ENCODE measurements around the gene NPNT. TPM values are rescaled to one million over a fixed set of nuclear protein-coding genes. Genes with fewer than 3 reads are reported as not detected.

Gene NPNT
- total RNA-seq, 6 donors from 2014 or later: 161 to 339 (median 262) TPM

DNA sequence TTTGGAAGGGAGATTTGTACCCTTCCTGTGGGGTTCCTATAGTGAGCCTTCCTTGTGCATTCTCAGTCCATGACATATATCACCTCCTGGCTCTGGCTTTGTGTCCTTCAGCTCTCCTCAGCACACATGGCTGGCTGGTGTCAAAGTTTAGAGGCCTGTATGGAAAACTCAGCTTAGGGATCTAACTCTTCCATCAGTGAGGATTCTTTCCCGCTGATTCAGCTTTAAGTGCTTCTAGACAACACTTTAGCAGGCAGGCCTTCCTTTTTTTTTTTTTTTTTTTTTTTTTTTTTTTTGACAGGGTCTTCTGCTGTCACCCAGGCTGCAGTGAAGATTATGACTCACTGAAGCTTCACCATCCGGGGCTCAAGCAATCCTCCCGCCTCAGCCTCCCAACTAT, 84.2 kb downstream of the NPNT start:
- DNase-seq (no peak), ATAC-seq (ENCODE audit: low FRiP score in 2 of 2) (no peak)
- H3K4me1 ChIP-seq: no peaks in the 10 kb centered on the region
- H3K27ac ChIP-seq: no peak overlapping the region
- H3K4me3 ChIP-seq: no peak overlapping the region
- peaks cover 0 to under 1% (median 0%) of the 10 kb centered on the region in 4 donors for H3K9me3 ChIP-seq
- WGBS, 2 donors: 94 to 100% methylated on average over 3 of the region's 3 CpGs
- TF ChIP-seq POLR2AphosphoS5 (IDR thresholded peaks at IDR 0.05) (no peak), EP300 (IDR thresholded peaks at IDR 0.05) (no peak), POLR2A (IDR thresholded peaks at IDR 0.05) (no peak)
- TF ChIP-seq, protein P1, sequence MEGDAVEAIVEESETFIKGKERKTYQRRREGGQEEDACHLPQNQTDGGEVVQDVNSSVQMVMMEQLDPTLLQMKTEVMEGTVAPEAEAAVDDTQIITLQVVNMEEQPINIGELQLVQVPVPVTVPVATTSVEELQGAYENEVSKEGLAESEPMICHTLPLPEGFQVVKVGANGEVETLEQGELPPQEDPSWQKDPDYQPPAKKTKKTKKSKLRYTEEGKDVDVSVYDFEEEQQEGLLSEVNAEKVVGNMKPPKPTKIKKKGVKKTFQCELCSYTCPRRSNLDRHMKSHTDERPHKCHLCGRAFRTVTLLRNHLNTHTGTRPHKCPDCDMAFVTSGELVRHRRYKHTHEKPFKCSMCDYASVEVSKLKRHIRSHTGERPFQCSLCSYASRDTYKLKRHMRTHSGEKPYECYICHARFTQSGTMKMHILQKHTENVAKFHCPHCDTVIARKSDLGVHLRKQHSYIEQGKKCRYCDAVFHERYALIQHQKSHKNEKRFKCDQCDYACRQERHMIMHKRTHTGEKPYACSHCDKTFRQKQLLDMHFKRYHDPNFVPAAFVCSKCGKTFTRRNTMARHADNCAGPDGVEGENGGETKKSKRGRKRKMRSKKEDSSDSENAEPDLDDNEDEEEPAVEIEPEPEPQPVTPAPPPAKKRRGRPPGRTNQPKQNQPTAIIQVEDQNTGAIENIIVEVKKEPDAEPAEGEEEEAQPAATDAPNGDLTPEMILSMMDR (IDR thresholded peaks at IDR 0.05): no peak
- no peaks in the 10 kb centered on the region for H3K27me3 ChIP-seq
- H3K36me3 ChIP-seq: no peaks in the 10 kb centered on the region

DNA sequence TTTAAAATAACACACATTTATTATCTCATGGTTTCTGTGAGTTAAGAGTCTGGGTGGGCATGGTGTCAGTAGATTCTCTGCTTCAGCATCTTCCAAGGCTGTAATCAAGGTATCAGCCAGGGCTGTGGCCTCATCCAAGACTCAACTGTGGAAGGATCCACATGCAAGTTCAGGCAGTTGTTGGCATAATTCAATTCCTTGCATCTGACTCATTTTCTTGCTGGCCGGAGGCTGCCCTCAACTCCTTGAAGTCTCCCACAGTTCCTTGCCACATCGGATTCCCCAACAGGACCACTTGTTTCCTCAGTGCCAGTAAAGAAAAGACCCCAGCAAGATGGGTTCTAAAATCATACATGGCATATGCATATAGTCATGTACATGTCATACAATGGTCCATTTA, 93.4 kb downstream of the NPNT start:
- Histone ChIP-seq H3K36me3 (no peaks in the 10 kb centered on the region), H3K4me3 (no peak overlapping the region), H3K9me3 (peaks cover 0 to 9% (median 0%) of the 10 kb centered on the region in 4 donors), H3K4me1 (peaks cover 0 to 12% (median 4%) of the 10 kb centered on the region in 4 donors), H3K27me3 (no peaks in the 10 kb centered on the region), H3K27ac (no peak overlapping the region)
- no peak for ATAC-seq (ENCODE audit: low FRiP score in 2 of 2)
- TF ChIP-seq POLR2AphosphoS5 (IDR thresholded peaks at IDR 0.05) (no peak), EP300 (IDR thresholded peaks at IDR 0.05) (no peak), POLR2A (IDR thresholded peaks at IDR 0.05) (no peak)
- TF ChIP-seq, protein P1 (IDR thresholded peaks at IDR 0.05): no peak
- 81 to 86% methylated on average over 2 of the region's 2 CpGs for WGBS, 2 donors
- DNase-seq: no peak

DNA sequence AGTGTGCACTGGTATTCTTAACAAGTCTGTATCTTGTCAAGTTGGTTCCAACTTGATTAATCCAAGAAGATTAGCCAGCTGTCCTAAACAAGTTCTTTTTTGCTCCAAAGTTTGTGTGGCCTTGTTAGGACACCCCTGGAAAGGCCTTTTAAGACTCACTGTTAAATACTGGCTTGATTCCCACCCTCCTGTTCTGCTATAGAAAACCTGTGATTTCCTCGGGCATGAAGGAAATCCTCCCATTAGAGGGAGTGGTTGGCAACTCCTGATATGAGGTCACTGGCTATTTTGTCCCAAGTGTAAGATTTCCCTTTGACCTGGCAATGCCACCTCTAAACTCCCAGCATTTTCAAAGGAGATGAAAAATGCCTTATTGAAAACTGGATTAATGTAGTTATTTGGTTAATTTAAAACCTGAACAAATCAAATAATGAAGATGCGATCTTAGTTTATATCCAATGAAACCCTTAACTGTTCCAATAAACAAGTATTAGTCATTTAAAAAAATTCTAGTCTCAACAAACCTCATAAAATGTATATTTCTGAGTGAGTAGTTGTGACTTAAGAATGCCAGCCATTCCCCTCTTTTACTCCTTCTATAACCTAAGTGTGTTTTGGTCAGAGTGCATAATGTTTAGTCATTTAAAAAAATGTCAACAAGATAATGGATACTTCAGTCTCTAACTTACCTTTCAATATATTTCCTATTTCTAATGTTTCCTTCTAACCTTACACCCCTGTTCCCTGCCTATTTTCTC, 94.4 kb downstream of the NPNT start:
- peaks cover 0 to 12% (median 4%) of the 10 kb centered on the region in 4 donors for H3K4me1 ChIP-seq
- no peaks in the 10 kb centered on the region for H3K36me3 ChIP-seq
- no peak for DNase-seq
- no peaks in the 10 kb centered on the region for H3K27me3 ChIP-seq
- 56 to 64% methylated on average over 2 of the region's 2 CpGs for WGBS, 2 donors
- peaks cover 0 to 6% (median 0%) of the 10 kb centered on the region in 4 donors for H3K9me3 ChIP-seq
- TF ChIP-seq POLR2AphosphoS5 (IDR thresholded peaks at IDR 0.05) (no peak), POLR2A (IDR thresholded peaks at IDR 0.05) (no peak), EP300 (IDR thresholded peaks at IDR 0.05) (no peak)
- TF ChIP-seq, protein P1 (IDR thresholded peaks at IDR 0.05): no peak
- H3K4me3 ChIP-seq: no peak overlapping the region
- ATAC-seq (ENCODE audit: low FRiP score in 2 of 2): no peak
- H3K27ac ChIP-seq: peak overlapping the region; percentile 30 to 80 (median 62)

DNA sequence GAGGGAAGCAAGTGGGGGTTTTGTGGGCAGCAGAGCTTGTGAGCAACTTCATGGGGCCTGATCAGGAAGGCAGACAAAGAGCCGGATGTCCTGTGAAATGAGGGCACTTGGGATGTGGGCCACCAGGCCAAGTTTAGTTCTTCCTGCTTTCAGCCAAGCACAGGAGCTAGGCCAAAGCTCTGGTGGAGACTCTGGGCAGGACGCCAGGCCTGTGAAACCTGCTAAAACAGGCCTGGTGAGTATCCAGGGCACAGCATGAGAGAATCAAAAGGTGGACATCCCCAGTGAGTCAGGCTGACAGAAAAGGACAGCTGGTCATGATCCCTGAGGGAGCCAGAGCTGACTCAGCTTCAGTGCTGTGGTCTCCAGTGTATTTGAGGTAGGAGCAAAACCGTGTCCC, 95.7 kb downstream of the NPNT start:
- TF ChIP-seq POLR2A (IDR thresholded peaks at IDR 0.05): no peak
- peak; percentile 41 to 44 for TF ChIP-seq POLR2AphosphoS5 (IDR thresholded peaks at IDR 0.05)
- peak overlapping the region; percentile 30 to 80 (median 62) for H3K27ac ChIP-seq

DNA sequence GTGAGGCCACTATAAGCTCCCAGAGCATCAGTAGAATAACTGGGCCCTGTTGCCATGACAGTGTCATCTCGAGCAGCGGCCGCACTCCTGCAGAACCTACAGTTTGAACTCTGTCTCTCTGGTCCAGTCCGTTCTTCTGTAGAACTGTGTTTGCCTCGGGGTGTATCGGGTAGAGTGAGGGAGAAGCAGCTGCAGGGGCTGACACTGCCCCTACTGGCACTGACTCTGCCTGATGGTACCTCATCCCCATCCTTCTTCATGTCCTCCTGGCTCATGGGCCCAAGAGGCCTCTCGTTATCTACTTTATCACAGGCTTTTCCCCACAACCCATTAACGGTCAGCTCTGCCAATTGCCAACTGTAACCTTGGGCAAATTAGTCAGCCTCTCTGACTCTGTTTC, 96.5 kb downstream of the NPNT start:
- H3K27ac ChIP-seq: peak overlapping the region in 2 of 4 donors; percentile 62 to 80

More for the DNA sequence above, 95.7 kb downstream of the NPNT start:
- peak; percentile 39 to 76 for ATAC-seq (ENCODE audit: low FRiP score in 2 of 2)
- no peaks in the 10 kb centered on the region for H3K36me3 ChIP-seq
- H3K27me3 ChIP-seq: no peaks in the 10 kb centered on the region
- 58 to 60% methylated on average over 3 of the region's 3 CpGs for WGBS, 2 donors
- DNase-seq: peak in 1 of 2 donors; percentile 58
- peaks cover 0 to 12% (median 4%) of the 10 kb centered on the region in 4 donors for H3K4me1 ChIP-seq
- H3K4me3 ChIP-seq: no peak overlapping the region
- H3K9me3 ChIP-seq: peaks cover 0 to 3% (median 0%) of the 10 kb centered on the region in 4 donors

More for the DNA sequence above, 96.5 kb downstream of the NPNT start:
- no peak for DNase-seq
- no peaks in the 10 kb centered on the region for H3K36me3 ChIP-seq
- H3K9me3 ChIP-seq: peaks cover 0 to 3% (median 0%) of the 10 kb centered on the region in 4 donors
- no peaks in the 10 kb centered on the region for H3K27me3 ChIP-seq
- no peak overlapping the region for H3K4me3 ChIP-seq
- no peak for TF ChIP-seq EP300 (IDR thresholded peaks at IDR 0.05)
- TF ChIP-seq, protein P1 (IDR thresholded peaks at IDR 0.05): no peak
- TF ChIP-seq POLR2AphosphoS5 (IDR thresholded peaks at IDR 0.05): no peak
- TF ChIP-seq POLR2A (IDR thresholded peaks at IDR 0.05): no peak
- peaks cover 0 to 12% (median 4%) of the 10 kb centered on the region in 4 donors for H3K4me1 ChIP-seq
- no peak for ATAC-seq (ENCODE audit: low FRiP score in 2 of 2)
- WGBS, 2 donors: 88 to 92% methylated on average over 5 to 8 of the region's 8 CpGs
